Left ventricle myocardium inferior (tissue), 1 donor: ENCODE measurements around the gene APLF. TPM values are rescaled to one million over a fixed set of nuclear protein-coding genes. Genes with fewer than 3 reads are reported as not detected.

Experiments used
- DNase-seq: peaks from one replicate; pipeline ENCODE4 v3.0.0-alpha.2; 2020
- H3K27ac ChIP-seq: fragments of 200-600 bp; replicated peaks from 2 replicates; pipeline ENCODE4 v1.8.0; 2021
- H3K27me3 ChIP-seq: fragments of 200-600 bp; 2 replicates; pipeline ENCODE4 v1.8.0; 2021; ENCODE audit warnings: low read depth
- H3K36me3 ChIP-seq: fragments of 200-600 bp; 2 replicates; pipeline ENCODE4 v1.8.0; 2021
- H3K4me1 ChIP-seq: fragments of 200-600 bp; 2 replicates; pipeline ENCODE4 v1.8.0; 2021
- H3K4me3 ChIP-seq: fragments of 200-600 bp; 2 replicates; pipeline ENCODE4 v1.8.0; 2021; ENCODE audit warnings: mild to moderate bottlenecking, moderate library complexity
- H3K9me3 ChIP-seq: fragments of 200-600 bp; replicated peaks from 2 replicates; pipeline ENCODE4 v1.8.0; 2021
- intact Hi-C: fragments of 100-400 bp; cut with micrococcal nuclease; formaldehyde crosslinking; loops from one replicate; pipeline ENCODE4 v1.11.0; 2022
- total RNA-seq: library from RNA; stranded (reverse); fragmentation: NEBNext Ultra II Directional; extraction: Animal tissue kit (Norgen Biotek cat#: 25700); gene quantifications from one replicate; pipeline ENCODE4 v1.2.1, GENCODE V29; 2021
- TF ChIP-seq, protein P1 (sequence below): fragments of 200-600 bp; IDR thresholded peaks from 2 replicates; pipeline ENCODE4 v1.8.0; 2021; ENCODE audit warnings: antibody characterized with exemption, mild to moderate bottlenecking, borderline replicate concordance
- donor health status: DM: no; HTN: yes; CAD: no; lungs with severe emphysema.

APLF gene
- total RNA-seq, 1 donor from 2014 or later = 4.8 TPM

DNA sequence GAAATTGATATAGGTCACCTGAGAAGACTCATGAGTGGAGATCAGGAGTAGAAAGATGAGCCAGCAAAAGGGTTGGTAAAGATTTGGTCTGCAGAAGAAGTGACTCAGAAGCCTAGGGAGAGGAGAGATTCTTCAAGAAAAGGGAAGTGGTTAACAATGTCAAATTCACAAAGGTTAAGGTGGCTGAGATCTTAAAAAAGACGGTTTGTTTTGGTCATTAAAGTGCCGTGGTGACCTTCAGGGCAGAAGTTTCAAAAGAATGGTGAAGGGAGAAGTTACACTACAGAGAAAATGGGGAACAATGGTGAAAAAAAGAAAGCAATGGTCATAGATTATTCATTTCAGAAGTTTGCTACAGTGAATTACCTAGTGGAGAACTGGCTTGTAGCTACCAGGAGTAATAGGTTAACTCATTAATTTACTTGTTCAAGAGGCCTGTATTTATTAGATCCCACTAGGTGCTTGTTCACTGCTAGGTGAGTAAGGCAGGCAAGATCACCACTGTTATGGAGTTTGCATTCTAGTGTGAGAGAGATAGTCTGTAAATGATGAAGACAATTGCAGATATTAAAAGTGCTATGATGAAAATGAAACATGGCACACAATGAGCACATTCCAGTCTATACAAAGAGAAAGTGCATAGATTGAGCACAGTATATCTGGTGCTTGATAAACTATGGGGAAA lies 43.3 kb upstream of the APLF start:
- H3K4me1 ChIP-seq = peaks cover 10% of the 10 kb centered on the region
- intact Hi-C loops = no loop called here
- TF ChIP-seq, protein P1, sequence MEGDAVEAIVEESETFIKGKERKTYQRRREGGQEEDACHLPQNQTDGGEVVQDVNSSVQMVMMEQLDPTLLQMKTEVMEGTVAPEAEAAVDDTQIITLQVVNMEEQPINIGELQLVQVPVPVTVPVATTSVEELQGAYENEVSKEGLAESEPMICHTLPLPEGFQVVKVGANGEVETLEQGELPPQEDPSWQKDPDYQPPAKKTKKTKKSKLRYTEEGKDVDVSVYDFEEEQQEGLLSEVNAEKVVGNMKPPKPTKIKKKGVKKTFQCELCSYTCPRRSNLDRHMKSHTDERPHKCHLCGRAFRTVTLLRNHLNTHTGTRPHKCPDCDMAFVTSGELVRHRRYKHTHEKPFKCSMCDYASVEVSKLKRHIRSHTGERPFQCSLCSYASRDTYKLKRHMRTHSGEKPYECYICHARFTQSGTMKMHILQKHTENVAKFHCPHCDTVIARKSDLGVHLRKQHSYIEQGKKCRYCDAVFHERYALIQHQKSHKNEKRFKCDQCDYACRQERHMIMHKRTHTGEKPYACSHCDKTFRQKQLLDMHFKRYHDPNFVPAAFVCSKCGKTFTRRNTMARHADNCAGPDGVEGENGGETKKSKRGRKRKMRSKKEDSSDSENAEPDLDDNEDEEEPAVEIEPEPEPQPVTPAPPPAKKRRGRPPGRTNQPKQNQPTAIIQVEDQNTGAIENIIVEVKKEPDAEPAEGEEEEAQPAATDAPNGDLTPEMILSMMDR = no peak
- no peaks in the 10 kb centered on the region for H3K27me3 ChIP-seq
- H3K4me3 ChIP-seq = no peak overlapping the region
- H3K36me3 ChIP-seq = no peaks in the 10 kb centered on the region
- no peak for DNase-seq
- no peaks in the 10 kb centered on the region for H3K9me3 ChIP-seq
- no peak overlapping the region for H3K27ac ChIP-seq

- H3K27me3 ChIP-seq = no peaks in the 10 kb centered on the region
- no peak for DNase-seq
- H3K27ac ChIP-seq = no peak overlapping the region
- TF ChIP-seq, protein P1 = no peak
- intact Hi-C loops = no loop called here
- H3K4me1 ChIP-seq = peaks cover 10% of the 10 kb centered on the region
- no peaks in the 10 kb centered on the region for H3K9me3 ChIP-seq
- H3K36me3 ChIP-seq = no peaks in the 10 kb centered on the region
- H3K4me3 ChIP-seq = no peak overlapping the region
These were observed 41.9 kb upstream of the APLF start for GRCh38 chr2:68425503-68425902.

DNA sequence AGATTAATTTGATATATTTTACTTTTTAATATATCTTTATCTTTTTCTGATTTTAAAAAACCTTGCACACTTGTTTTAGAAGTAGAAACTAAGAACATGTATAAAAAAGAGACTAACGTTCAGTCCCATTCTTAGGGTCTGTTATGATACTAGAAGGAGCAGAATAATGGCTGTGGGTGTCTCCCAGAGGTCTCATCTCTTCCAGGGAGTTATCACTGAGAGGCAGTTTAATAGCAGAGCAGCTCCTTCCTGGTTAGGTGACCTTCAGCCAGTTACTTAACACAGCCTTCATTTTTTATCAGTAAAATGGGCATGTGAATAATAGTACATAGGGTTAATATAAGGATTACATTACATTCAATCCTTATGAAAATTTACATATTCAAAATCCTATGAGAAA lies 40.9 kb upstream of the APLF start:
- no peak overlapping the region for H3K27ac ChIP-seq
- DNase-seq = no peak
- intact Hi-C loops = no loop called here
- TF ChIP-seq, protein P1 = no peak
- H3K36me3 ChIP-seq = no peaks in the 10 kb centered on the region
- H3K9me3 ChIP-seq = no peaks in the 10 kb centered on the region
- H3K4me3 ChIP-seq = no peak overlapping the region
- H3K4me1 ChIP-seq = peaks cover 10% of the 10 kb centered on the region
- no peaks in the 10 kb centered on the region for H3K27me3 ChIP-seq

- intact Hi-C loops = no loop called here
- Histone ChIP-seq H3K36me3 (no peaks in the 10 kb centered on the region), H3K9me3 (no peaks in the 10 kb centered on the region), H3K27ac (no peak overlapping the region), H3K4me3 (no peak overlapping the region), H3K27me3 (no peaks in the 10 kb centered on the region), H3K4me1 (peaks cover 10% of the 10 kb centered on the region)
- TF ChIP-seq, protein P1 = no peak
- no peak for DNase-seq
These were observed 40.4 kb upstream of the APLF start for GRCh38 chr2:68426848-68427579.

DNA sequence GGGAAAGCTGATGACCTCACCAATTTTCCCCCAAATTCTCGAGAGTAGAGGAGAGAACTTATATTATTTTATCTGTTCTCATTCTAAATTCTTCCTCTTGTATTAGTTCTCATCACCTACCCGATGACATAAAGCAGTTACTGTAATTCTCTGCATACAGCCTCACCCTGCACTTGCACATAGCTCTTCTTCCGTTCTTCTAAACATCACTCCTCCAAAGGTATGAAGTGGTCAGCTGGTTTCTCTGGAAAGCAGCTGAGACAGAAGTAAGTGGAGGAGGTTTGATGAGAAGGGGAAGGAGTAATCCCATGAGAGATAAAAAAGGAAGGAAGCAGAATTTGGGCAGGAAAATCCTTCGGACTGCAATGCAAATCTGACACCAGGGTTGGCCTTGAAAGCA lies 39.3 kb upstream of the APLF start:
- TF ChIP-seq, protein P1 = no peak
- intact Hi-C loops = no loop called here
- Histone ChIP-seq H3K27ac (no peak overlapping the region), H3K36me3 (no peaks in the 10 kb centered on the region), H3K4me1 (peaks cover 10% of the 10 kb centered on the region), H3K4me3 (no peak overlapping the region), H3K9me3 (no peaks in the 10 kb centered on the region), H3K27me3 (no peaks in the 10 kb centered on the region)
- DNase-seq = no peak
